Breast epithelium (tissue), 3 donors: ENCODE measurements around the gene CUEDC2.

ENCODE experiments used
- POLR2A ChIP-seq: fragments of 450-650 bp; IDR thresholded peaks from one replicate; pipeline ENCODE4 v1.6.1; 2016; ENCODE audit warnings: antibody characterized with exemption, mild to moderate bottlenecking, moderate library complexity
- POLR2AphosphoS5 ChIP-seq, 3 donors: sonication (generic); formaldehyde crosslinking; IDR thresholded peaks; one replicate each; pipeline ENCODE4 v1.6.1; 2017; ENCODE audit warnings: antibody characterized with exemption in 3 of 3
- TF ChIP-seq, protein P1 (sequence below), 3 donors: fragments of 450-650 bp; IDR thresholded peaks; one replicate each; pipeline ENCODE4 v1.5.1; 2016 to 2017; ENCODE audit warnings: antibody characterized with exemption in 3 of 3, mild to moderate bottlenecking in 3 of 3, moderate library complexity in 3 of 3

DNA sequence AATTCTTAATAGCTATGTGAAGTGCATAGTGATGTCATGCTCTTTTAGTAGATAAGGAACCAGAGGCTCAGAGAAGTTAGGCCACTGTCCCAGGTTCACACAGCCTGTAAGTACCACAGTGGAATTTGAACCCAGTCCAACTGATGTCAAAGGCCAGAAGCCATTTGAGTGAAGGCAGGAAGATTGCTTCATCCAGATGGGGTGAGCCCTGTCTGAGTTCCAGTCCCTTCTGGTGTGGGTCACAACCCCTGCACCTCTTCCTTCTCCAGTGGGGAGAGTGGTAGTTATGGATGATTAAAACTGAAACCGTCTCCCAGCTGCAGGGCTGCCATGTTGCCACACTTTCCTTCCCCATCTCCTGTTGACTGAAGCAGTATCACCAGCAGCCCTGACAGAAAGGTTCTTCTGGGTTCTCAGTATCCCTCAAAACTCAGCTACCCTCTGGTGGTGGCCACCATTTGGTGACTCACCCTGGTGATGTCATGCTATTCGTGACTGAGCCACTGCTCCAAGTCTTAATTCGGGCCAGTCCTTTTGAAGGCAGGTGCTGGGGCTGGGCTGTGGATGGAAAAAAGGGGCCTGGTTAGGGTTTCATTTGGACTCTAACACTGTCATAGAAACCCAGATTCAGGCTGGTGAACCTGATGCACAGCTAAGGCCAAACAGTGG, 20.4 kb upstream of the CUEDC2 start:
- TF ChIP-seq POLR2A (no peak), POLR2AphosphoS5 (IDR thresholded peaks at IDR 0.05) (no peak)
- TF ChIP-seq, protein P1, sequence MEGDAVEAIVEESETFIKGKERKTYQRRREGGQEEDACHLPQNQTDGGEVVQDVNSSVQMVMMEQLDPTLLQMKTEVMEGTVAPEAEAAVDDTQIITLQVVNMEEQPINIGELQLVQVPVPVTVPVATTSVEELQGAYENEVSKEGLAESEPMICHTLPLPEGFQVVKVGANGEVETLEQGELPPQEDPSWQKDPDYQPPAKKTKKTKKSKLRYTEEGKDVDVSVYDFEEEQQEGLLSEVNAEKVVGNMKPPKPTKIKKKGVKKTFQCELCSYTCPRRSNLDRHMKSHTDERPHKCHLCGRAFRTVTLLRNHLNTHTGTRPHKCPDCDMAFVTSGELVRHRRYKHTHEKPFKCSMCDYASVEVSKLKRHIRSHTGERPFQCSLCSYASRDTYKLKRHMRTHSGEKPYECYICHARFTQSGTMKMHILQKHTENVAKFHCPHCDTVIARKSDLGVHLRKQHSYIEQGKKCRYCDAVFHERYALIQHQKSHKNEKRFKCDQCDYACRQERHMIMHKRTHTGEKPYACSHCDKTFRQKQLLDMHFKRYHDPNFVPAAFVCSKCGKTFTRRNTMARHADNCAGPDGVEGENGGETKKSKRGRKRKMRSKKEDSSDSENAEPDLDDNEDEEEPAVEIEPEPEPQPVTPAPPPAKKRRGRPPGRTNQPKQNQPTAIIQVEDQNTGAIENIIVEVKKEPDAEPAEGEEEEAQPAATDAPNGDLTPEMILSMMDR (IDR thresholded peaks at IDR 0.05): no peak
